Thoracic aorta (tissue), 2 donors: ENCODE data around the gene EIF1AX. TPM values are rescaled to one million over a fixed set of nuclear protein-coding genes. Genes with fewer than 3 reads are reported as not detected.

ENCODE experiments used
- ATAC-seq: fragments of 150-250 bp; one replicate; pipeline ENCODE4 v1.8.0; 2017; ENCODE audit warnings: low read depth; ENCODE audit not compliant: insufficient number of reproducible peaks, low FRiP score
- DNase-seq: peaks from one replicate; pipeline ENCODE4 v3.0.0-alpha.2; 2020; ENCODE audit warnings: low spot score
- H3K27ac ChIP-seq, 2 donors: fragments of 200-600 bp; sonication (generic); 1 replicate in 1 of 2; 2 replicates in 1 of 2; pipeline ENCODE4 v1.5.1; 2016; ENCODE audit warnings: mild to moderate bottlenecking in 2 of 2, moderate library complexity in 2 of 2
- H3K27me3 ChIP-seq: fragments of 200-600 bp; sonication (generic); replicated peaks from 2 replicates; pipeline ENCODE4 v1.6.0; 2016; ENCODE audit warnings: mild to moderate bottlenecking; ENCODE audit not compliant: insufficient read depth
- H3K36me3 ChIP-seq: fragments of 200-600 bp; sonication (generic); one replicate; pipeline ENCODE4 v1.5.1; 2016
- H3K4me1 ChIP-seq, 2 donors: fragments of 200-600 bp; sonication (generic); 1 replicate in 1 of 2; 2 replicates in 1 of 2; pipeline versions ENCODE4 v1.5.1 to v1.6.0; 2016; ENCODE audit warnings: low read depth in 2 of 2, mild to moderate bottlenecking in 1 of 2; ENCODE audit not compliant: control insufficient read depth in 1 of 2
- H3K4me3 ChIP-seq: fragments of 200-600 bp; sonication (generic); 2 replicates; pipeline ENCODE4 v1.5.1; 2016; ENCODE audit warnings: mild to moderate bottlenecking
- H3K9me3 ChIP-seq: fragments of 200-600 bp; sonication (generic); 2 replicates; pipeline ENCODE4 v1.5.1; 2016
- total RNA-seq, 2 donors: library from RNA; depleted of rRNA; stranded (reverse); fragments of >200 nt; gene quantifications; one replicate each; pipeline versions ENCODE4 v1.1.0 to v1.2.3, GENCODE V29; 2016
- TF ChIP-seq, protein P1 (sequence below): fragments of 200-600 bp; sonication (generic); IDR thresholded peaks from one replicate; pipeline ENCODE4 v1.5.1; 2019; ENCODE audit warnings: antibody characterized with exemption

Gene EIF1AX
- total RNA-seq, 2 donors from 2014 or later = 18.8 to 45.4 TPM

DNA sequence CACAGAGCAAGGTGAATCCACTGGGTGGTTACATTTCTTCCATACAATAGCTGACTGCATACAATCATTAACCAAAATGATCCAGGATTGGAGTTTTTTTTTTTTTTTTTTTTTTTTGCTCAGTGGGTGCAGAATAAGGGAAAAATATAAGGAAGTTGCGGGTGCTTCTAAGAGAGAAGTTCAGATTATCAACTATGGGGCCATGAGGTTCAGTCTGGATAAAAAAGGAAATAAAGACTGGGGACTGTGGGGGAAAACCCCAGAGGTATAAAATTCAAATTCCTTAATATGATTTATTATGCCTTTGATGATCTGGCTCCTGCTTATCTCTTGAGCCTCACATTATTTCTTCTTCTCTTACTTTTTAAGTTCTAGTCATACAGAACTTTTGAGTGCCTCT lies 5.9 kb upstream of the EIF1AX start:
- Histone ChIP-seq H3K4me1 (no peaks in the 10 kb centered on the region), H3K27me3 (no peaks in the 10 kb centered on the region), H3K9me3 (no peaks in the 10 kb centered on the region), H3K4me3 (no peak overlapping the region), H3K27ac (no peak overlapping the region), H3K36me3 (peaks cover under 1% of the 10 kb centered on the region)
- DNase-seq (no peak), ATAC-seq (no peak)
- TF ChIP-seq, protein P1, sequence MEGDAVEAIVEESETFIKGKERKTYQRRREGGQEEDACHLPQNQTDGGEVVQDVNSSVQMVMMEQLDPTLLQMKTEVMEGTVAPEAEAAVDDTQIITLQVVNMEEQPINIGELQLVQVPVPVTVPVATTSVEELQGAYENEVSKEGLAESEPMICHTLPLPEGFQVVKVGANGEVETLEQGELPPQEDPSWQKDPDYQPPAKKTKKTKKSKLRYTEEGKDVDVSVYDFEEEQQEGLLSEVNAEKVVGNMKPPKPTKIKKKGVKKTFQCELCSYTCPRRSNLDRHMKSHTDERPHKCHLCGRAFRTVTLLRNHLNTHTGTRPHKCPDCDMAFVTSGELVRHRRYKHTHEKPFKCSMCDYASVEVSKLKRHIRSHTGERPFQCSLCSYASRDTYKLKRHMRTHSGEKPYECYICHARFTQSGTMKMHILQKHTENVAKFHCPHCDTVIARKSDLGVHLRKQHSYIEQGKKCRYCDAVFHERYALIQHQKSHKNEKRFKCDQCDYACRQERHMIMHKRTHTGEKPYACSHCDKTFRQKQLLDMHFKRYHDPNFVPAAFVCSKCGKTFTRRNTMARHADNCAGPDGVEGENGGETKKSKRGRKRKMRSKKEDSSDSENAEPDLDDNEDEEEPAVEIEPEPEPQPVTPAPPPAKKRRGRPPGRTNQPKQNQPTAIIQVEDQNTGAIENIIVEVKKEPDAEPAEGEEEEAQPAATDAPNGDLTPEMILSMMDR = no peak

GRCh38 chrX:20144491-20144890 lies 2.9 kb upstream of the EIF1AX start:
- ATAC-seq = no peak
- Histone ChIP-seq H3K9me3 (no peaks in the 10 kb centered on the region), H3K4me3 (no peak overlapping the region), H3K4me1 (peaks cover 0 to 10% of the 10 kb centered on the region in 2 donors), H3K27ac (no peak overlapping the region), H3K27me3 (no peaks in the 10 kb centered on the region), H3K36me3 (no peaks in the 10 kb centered on the region)
- TF ChIP-seq, protein P1 = no peak
- DNase-seq = no peak

- H3K27ac ChIP-seq = no peak overlapping the region
Measured at GRCh38 chrX:20143561-20143960, 1.9 kb upstream of the EIF1AX start.

GRCh38 chrX:20143111-20143510 lies 1.5 kb upstream of the EIF1AX start:
- H3K9me3 ChIP-seq = no peaks in the 10 kb centered on the region
- H3K27ac ChIP-seq = peak overlapping the region in 1 of 2 donors; percentile 44
- TF ChIP-seq, protein P1 = no peak
- H3K27me3 ChIP-seq = no peaks in the 10 kb centered on the region
- H3K4me1 ChIP-seq = peaks cover 0 to 18% of the 10 kb centered on the region in 2 donors
- H3K4me3 ChIP-seq = no peak overlapping the region
- no peaks in the 10 kb centered on the region for H3K36me3 ChIP-seq
- ATAC-seq = no peak
- no peak for DNase-seq

More at GRCh38 chrX:20143561-20143960, 1.9 kb upstream of the EIF1AX start:
- Histone ChIP-seq H3K36me3 (no peaks in the 10 kb centered on the region), H3K27me3 (no peaks in the 10 kb centered on the region), H3K4me3 (no peak overlapping the region), H3K9me3 (no peaks in the 10 kb centered on the region), H3K4me1 (peaks cover 0 to 18% of the 10 kb centered on the region in 2 donors)
- TF ChIP-seq, protein P1 = no peak
- DNase-seq (no peak), ATAC-seq (no peak)

- Histone ChIP-seq H3K27me3 (no peaks in the 10 kb centered on the region), H3K27ac (no peak overlapping the region), H3K4me1 (peaks cover 0 to 18% of the 10 kb centered on the region in 2 donors), H3K9me3 (no peaks in the 10 kb centered on the region), H3K36me3 (peaks cover 3% of the 10 kb centered on the region), H3K4me3 (peak overlapping the region; percentile 82)
- DNase-seq = no peak
- TF ChIP-seq, protein P1 = no peak
- ATAC-seq = no peak
Measured at GRCh38 chrX:20140420-20140819, 1.2 kb downstream of the EIF1AX start.
